NT2/D1 (cell line): ENCODE measurements around the gene AP5Z1.
A peak's percentile ranks its signal among the peaks of the same experiment; 100 is the strongest.

Experiments
- DNase-seq: peaks from one replicate; pipeline ENCODE4 v3.0.0-alpha.2; 2011; ENCODE audit warnings: low read depth, low spot score
- H3K27me3 ChIP-seq: 2 replicates; pipeline ENCODE4 v1.6.0; 2011; ENCODE audit warnings: mild to moderate bottlenecking; ENCODE audit not compliant: insufficient read length, insufficient read depth
- H3K36me3 ChIP-seq: 2 replicates; pipeline ENCODE4 v1.6.1; 2011; ENCODE audit warnings: mild to moderate bottlenecking, low read length, mixed read lengths; ENCODE audit not compliant: insufficient read depth, insufficient read length
- H3K4me1 ChIP-seq: 2 replicates; pipeline ENCODE4 v1.5.1; 2011; ENCODE audit not compliant: insufficient read depth, insufficient read length
- H3K4me3 ChIP-seq: 2 replicates; pipeline ENCODE4 v1.5.1; 2011; ENCODE audit warnings: low read depth; ENCODE audit not compliant: insufficient read length
- H3K9ac ChIP-seq: 2 replicates; pipeline ENCODE4 v1.6.0; 2011; ENCODE audit warnings: low read depth; ENCODE audit not compliant: insufficient read length
- H3K9me3 ChIP-seq: 2 replicates; pipeline ENCODE4 v1.5.1; 2011; ENCODE audit warnings: mild to moderate bottlenecking, low read length; ENCODE audit not compliant: insufficient read depth
- SUZ12 ChIP-seq: IDR thresholded peaks from 2 replicates; pipeline ENCODE4 v1.6.1; 2011; ENCODE audit not compliant: insufficient read length, insufficient read depth; ENCODE audit errors: extremely low read depth
- YY1 ChIP-seq: IDR thresholded peaks from 2 replicates; pipeline ENCODE4 v1.6.1; 2011; ENCODE audit not compliant: insufficient read length, insufficient read depth
- ZNF274 ChIP-seq: IDR thresholded peaks from 2 replicates; pipeline ENCODE4 v1.6.1; 2011; ENCODE audit warnings: mild to moderate bottlenecking, low read depth, low read length

AP5Z1 gene

DNA sequence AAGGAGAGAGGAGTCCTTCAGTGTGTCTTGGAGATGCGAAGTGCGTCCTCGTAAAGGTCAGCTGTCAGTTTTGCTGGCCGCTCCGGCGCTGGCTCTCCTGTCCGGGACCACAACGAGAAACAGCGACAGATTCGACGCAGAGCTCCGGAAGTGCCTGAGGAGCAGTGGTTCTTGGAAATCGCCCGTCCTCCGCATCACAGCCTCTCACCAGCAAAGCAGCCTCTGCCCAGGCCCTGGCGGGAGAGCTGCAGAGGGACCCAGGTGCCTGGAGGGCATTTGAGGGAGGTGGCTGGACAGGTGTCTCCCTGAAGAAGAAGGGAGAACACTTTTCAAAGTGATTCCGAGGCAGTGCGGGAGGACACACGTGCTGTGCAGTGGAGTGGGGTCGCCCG lies 11.6 kb upstream of the AP5Z1 start:
- Histone ChIP-seq H3K4me1 (no peaks in the 10 kb centered on the region), H3K4me3 (no peak overlapping the region), H3K9me3 (no peaks in the 10 kb centered on the region), H3K27me3 (no peaks in the 10 kb centered on the region), H3K36me3 (peaks cover 88% of the 10 kb centered on the region), H3K9ac (no peak overlapping the region)
- no peak for DNase-seq
- no peak for TF ChIP-seq YY1
- TF ChIP-seq SUZ12, result no peak
- no peak for TF ChIP-seq ZNF274

DNA sequence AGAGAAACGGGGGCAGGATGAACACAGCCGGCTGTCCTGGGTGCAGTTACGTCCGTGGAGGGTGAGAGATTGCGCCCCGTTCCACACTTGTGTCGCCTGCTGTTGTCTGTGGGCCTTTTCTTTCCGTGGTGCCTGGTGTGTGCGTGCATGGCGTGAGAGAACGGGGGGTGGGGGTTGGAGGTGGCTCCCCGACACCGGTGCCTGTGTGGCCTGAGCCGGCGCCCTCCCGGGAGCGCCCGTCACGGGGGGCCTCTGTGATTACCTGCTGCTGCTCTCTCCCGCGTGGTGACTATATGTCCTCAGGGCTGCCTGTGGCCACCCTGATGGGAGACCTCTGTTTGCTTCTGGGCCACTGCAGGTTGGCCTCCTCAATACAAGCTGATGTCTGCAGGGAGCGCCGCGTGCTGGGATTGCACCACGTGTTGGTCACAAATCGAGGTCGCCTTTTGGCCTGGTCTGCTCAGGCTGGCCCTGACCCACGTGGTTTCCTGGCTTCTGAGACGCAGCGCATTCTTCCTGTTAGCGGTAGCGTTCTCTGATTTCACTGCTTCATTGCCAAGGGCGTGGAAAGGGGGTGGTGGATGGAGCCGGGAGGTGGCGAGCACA lies 10.9 kb upstream of the AP5Z1 start:
- H3K27me3 ChIP-seq, result no peaks in the 10 kb centered on the region

DNA sequence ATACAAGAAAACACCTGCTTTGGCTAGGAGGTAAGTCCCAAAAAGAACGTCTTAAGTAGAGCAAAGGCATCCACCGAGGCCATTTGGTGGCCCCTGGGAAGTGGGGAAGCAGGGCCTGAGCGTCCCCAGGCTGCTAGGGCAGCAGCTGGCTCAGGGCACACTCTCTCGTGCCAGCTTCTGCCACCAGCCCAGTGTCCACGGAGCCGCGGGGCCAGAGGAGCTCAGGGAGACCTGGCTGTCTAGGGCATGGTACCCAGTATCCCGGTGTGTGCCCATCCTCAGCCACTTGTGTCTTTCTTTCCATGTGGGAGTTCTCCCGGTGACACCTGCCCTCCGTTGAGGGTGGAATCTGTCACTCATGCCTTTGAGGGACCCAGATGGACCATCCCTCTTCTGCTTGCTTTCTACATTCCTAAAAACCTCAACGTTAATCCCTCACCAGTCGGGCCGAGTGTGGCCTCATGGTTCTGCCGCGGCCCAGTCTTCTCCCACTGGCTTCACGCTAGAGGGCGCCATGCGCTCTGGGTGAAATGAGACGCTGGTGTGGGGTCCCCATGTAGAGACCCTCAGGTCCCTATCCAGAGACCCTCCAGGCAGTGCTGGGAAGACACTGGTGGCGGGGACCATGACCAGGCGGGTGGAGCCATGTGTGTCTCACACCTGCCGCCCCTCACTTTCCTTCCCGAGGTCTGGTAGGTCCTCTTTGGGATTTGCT lies 9.5 kb upstream of the AP5Z1 start:
- TF ChIP-seq YY1 (no peak), SUZ12 (no peak)
- peaks cover 71% of the 10 kb centered on the region for H3K36me3 ChIP-seq
- DNase-seq, result no peak

More for the DNA sequence above, 10.9 kb upstream of the AP5Z1 start:
- Histone ChIP-seq H3K36me3 (peaks cover 80% of the 10 kb centered on the region), H3K9ac (no peak overlapping the region), H3K9me3 (no peaks in the 10 kb centered on the region), H3K4me1 (no peaks in the 10 kb centered on the region), H3K4me3 (no peak overlapping the region)
- TF ChIP-seq YY1 (no peak), SUZ12 (no peak), ZNF274 (no peak)
- DNase-seq, result no peak

DNA sequence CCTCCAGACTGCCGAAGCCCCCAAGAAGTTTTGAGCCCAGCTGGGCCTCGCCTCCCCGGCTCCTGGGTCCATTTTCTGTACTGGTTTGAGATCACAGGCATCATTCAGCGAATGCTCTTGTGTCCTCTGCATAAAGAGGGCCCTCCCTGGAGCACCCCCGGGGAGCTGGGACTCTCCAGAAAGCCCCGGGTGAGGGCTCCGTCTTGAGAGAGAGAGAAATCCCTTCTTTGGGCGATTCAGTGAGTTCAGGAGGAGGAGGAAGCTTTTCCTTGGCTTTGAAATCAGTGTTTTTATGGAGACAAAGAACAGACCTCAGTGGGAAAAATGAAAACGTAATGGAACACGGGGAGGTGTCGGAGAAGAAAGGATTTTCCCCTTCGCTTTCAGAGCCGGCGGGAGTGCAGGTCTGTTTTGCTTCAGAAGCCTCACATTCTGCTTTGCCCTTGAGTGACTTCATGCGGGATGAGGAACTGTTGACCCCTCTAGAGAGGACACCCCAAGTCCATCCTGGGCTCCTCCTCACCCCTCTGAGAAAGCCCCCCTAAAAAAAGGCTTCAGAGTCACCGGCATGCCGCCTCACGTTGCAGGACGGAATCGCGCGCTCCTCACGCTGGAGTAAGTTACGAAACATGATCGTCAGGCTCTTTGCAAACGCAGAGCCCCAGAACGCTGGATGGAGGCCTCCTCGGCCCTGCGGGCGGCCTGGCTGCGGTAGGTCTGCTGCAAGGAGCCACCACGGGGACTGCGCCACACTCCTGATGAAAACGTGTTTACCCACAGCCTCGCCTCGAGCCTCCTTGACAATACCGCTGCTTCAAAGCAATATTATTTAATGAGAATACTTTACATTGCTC lies 8.5 kb upstream of the AP5Z1 start:
- TF ChIP-seq YY1 (no peak), ZNF274 (no peak), SUZ12 (no peak)
- H3K27me3 ChIP-seq, result no peaks in the 10 kb centered on the region
- H3K4me3 ChIP-seq, result no peak overlapping the region
- no peaks in the 10 kb centered on the region for H3K4me1 ChIP-seq
- H3K36me3 ChIP-seq, result peaks cover 69% of the 10 kb centered on the region
- DNase-seq, result no peak
- no peak overlapping the region for H3K9ac ChIP-seq
- no peaks in the 10 kb centered on the region for H3K9me3 ChIP-seq

More for the DNA sequence above, 9.5 kb upstream of the AP5Z1 start:
- Histone ChIP-seq H3K9me3 (no peaks in the 10 kb centered on the region), H3K27me3 (no peaks in the 10 kb centered on the region), H3K4me1 (no peaks in the 10 kb centered on the region), H3K4me3 (no peak overlapping the region), H3K9ac (no peak overlapping the region)

DNA sequence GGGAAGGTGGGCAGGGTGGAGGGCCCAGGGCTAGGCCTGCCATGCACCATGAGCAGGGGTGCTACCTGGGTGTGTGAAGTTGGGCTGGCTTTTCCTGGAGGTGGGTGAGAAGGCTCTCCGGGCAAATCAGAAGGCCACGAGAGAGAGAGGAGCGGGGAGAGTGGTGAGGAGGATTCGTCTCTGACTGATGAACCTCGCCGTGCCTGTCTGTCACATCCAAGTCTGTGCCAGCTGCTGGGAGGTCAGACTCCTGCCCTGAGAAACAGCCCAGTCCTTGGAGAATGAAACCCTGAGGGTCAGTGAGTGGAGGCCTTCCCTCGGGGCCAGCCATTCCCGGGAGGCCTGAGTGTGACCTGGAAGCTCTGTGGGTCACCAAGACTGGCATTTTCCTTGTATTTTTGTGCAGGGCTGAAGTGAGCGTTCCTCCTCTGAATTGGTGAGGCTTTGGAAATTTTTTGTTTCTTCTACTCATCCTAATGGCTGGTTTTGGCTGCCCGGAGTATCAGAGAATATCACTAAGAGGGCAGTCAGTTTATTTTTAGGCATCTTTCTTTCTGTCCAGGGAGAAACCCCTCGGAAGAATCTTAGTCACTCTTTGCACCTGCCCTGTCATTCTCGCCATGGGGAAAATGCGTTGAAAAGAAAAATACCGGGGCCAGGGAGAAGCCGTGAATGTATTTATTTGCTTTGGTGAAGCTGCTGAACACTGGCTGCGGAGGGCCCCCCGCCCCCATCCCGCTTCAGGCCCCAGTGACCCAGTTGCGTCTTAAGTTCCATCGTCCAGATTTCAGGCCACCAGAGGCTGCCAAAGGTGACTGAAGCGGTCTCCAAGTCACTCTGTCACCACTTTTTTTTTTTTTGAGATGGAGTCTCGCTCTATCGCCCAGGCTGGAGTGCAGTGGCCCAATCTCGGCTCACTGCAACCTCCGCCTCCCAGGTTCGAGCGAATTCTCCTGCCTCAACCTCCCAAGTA lies 6.5 kb upstream of the AP5Z1 start:
- Histone ChIP-seq H3K9ac (peak overlapping the region; percentile 10), H3K27me3 (no peaks in the 10 kb centered on the region), H3K4me3 (no peak overlapping the region), H3K36me3 (peaks cover 56% of the 10 kb centered on the region), H3K9me3 (no peaks in the 10 kb centered on the region), H3K4me1 (no peaks in the 10 kb centered on the region)
- TF ChIP-seq ZNF274 (no peak), YY1 (no peak), SUZ12 (no peak)
- DNase-seq, result no peak

DNA sequence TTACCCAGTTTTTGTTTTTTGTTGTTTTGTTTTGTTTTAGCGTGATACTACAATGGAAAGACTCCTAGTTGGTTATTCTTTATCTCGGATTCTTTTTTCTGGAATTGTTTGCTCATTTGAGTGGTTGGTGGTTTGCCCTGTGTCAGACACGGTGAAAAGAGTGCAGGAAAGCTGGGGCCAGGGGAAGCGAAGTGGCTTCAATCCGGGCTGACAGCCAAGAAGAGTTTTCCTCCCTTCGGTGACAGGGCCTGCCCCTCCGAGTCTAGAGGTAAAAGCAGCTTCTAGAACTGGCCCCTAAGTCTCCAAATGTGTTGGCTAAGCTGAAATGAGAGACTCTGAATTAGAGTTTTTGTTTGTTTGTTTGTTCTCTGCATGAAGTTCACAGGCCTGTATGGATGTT lies 5.7 kb upstream of the AP5Z1 start:
- peaks cover 7% of the 10 kb centered on the region for H3K4me1 ChIP-seq
- H3K9me3 ChIP-seq, result no peaks in the 10 kb centered on the region
- H3K9ac ChIP-seq, result no peak overlapping the region
- H3K27me3 ChIP-seq, result no peaks in the 10 kb centered on the region
- TF ChIP-seq ZNF274 (no peak), SUZ12 (no peak), YY1 (no peak)
- H3K36me3 ChIP-seq, result peaks cover 47% of the 10 kb centered on the region
- no peak overlapping the region for H3K4me3 ChIP-seq
- DNase-seq, result no peak
